HG03025 (cell line): ENCODE data around the gene ANKHD1.
A peak's percentile ranks its signal among the peaks of the same experiment; 100 is the strongest.

Experiments used
- ATAC-seq: cut with Tn5 transposase; IDR thresholded peaks from one replicate; pipeline ENCODE4 v1.9.1; 2021; ENCODE audit warnings: mild to moderate bottlenecking, moderate library complexity; ENCODE audit not compliant: unreplicated experiment, low FRiP score

The ANKHD1 gene

DNA sequence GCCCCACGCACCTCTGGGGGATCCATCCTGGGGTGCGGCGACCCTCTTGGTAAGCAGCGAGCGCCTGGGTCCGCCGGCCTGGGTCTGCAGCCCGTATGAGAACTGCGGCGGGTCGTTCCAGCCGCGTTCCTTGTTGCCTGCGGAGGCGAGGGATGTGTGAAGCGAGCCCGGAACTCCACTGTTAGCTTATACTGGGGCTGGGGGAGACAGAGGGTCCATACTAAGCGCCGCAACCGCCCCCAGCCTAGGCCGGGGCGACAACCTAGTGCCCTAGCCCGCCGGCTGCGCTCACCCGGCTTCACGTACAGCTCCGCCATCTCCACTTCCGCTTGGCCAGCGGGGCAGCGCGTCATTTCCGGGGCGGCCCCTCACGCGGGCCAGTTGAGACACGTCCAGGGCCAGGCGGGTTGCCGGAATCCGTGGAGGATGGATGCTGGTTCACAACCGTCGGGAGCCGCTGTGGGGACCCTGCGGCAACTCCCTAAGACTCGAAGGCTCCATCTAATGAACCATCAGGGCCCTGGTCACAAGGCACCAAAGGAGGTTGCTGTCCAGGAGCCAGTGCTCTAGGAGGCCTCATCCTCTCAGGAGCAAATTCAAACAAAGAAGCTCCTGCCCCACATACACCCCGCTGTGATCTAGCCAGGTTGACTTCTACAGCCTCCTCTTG is 155.6 kb downstream of the ANKHD1 start, which contains the start of gene SRA1:
Gene SRA1 (minus strand): TSS at position 338 of the 670 bp plus-strand sequence. CDS start 21 bp downstream, at position 317.
- ATAC-seq = peak; percentile 94

- ATAC-seq = no peak
These were observed 156.3 kb downstream of the ANKHD1 start for GRCh38 chr5:140557965-140558364.

DNA sequence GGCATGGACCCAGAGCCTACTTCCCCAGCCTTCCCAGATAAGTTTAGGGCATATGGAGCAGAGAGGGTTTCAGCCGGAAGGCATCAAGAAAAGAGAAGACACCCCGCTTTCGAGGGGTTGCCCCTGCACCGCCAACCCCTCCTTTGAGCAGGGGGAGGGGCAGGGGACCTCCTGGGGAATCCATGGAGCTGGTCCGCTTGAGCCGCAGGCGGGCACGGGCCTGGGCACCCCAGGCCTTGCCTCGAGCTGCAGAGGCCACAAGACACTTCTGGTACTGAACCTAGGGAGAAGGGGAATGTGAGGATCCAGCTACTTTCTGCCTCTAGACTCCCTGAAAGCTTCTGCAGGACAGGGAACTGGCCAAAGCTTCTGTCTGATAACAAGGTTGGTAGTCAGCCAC is 156.9 kb downstream of the ANKHD1 start:
- ATAC-seq = no peak

GRCh38 chr5:140560227-140560626 is 158.6 kb downstream of the ANKHD1 start:
- no peak for ATAC-seq

GRCh38 chr5:140561753-140562523 is 160.3 kb downstream of the ANKHD1 start:
- no peak for ATAC-seq

GRCh38 chr5:140563596-140563995 is 162.0 kb downstream of the ANKHD1 start:
- ATAC-seq = no peak

- peak; percentile 84 for ATAC-seq
These were observed 162.8 kb downstream of the ANKHD1 start, which contains the start of the genes APBB3 and SLC35A4 for GRCh38 chr5:140564196-140565023. Gene APBB3 (minus strand): TSS chr5:140564598. CDS start chr5:140564245, 353 bp downstream. Gene SLC35A4 (plus strand): TSS chr5:140564828. CDS start chr5:140567170, 2,342 bp downstream.

DNA sequence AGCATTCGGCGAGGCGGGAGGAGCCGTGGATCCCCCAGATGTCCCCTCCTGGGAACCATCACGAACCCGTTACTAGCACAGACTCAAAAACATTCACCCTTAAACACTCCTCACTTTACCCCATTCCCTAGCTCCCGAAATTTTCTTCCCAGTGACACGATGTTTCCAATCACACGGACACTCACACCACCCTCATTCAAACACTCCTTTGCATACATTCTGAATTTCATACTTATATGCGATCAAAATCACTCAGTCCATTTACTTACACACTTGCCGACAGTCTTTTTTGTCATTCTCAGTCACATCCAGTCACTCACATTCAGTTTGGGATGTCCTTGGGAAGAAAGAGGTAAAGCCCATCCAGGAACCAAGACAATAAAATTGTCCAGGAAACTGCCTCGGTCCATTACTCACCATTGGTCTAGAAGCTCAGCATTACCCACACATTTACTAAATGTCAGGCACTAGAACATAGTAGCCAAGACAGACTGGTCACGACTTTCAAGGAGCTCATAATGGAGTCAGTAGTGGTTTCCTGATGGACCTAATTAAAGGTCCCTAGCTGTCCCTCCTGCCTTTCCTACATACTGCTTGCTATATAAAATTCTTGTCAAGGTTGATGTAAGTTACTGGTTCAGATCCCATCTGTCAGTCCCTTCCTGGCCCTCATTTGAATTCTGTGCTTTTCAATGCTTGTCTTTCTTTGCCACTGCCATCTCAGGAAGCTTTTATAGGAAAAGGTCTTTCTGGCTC is 163.6 kb downstream of the ANKHD1 start:
- ATAC-seq = no peak

GRCh38 chr5:140565780-140566095 is 164.1 kb downstream of the ANKHD1 start:
- no peak for ATAC-seq

GRCh38 chr5:140566665-140567064 is 165.0 kb downstream of the ANKHD1 start:
- ATAC-seq = no peak

- no peak for ATAC-seq
These were observed 165.6 kb downstream of the ANKHD1 start for GRCh38 chr5:140567136-140567818.

DNA sequence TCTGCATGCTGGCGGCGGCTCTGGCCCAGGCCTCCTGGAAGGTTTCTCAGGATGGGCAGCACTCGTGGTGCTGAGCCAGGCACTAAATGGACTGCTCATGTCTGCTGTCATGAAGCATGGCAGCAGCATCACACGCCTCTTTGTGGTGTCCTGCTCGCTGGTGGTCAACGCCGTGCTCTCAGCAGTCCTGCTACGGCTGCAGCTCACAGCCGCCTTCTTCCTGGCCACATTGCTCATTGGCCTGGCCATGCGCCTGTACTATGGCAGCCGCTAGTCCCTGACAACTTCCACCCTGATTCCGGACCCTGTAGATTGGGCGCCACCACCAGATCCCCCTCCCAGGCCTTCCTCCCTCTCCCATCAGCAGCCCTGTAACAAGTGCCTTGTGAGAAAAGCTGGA is 166.2 kb downstream of the ANKHD1 start:
- no peak for ATAC-seq

GRCh38 chr5:140568443-140569063 is 166.9 kb downstream of the ANKHD1 start:
- ATAC-seq = no peak

- ATAC-seq = no peak
These were observed 167.6 kb downstream of the ANKHD1 start for GRCh38 chr5:140569197-140569596.

- no peak for ATAC-seq
These were observed 168.4 kb downstream of the ANKHD1 start for GRCh38 chr5:140570058-140570457.

GRCh38 chr5:140570488-140570887 is 168.9 kb downstream of the ANKHD1 start:
- no peak for ATAC-seq

- no peak for ATAC-seq
These were observed 169.5 kb downstream of the ANKHD1 start for GRCh38 chr5:140571105-140571504.

DNA sequence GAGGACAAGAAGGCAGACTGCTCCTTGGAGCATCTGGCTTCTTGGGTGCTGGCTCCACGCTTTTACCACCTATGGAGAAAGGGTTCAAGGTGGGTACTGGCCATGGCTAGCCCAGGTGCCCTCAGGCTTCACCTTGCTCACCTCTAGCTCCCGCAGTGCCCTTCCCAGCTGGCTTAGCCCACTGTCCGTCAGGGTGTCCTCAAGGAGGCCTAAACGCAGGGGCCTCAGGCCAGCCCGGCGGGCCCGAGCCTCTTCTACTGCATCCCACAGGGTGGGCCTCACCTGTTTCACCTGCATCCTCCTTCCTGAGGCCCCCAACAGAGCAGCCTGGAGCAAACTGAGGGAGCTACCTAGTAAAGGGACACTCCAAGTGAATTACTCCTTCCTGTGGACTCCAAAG is 172.1 kb downstream of the ANKHD1 start:
- no peak for ATAC-seq

DNA sequence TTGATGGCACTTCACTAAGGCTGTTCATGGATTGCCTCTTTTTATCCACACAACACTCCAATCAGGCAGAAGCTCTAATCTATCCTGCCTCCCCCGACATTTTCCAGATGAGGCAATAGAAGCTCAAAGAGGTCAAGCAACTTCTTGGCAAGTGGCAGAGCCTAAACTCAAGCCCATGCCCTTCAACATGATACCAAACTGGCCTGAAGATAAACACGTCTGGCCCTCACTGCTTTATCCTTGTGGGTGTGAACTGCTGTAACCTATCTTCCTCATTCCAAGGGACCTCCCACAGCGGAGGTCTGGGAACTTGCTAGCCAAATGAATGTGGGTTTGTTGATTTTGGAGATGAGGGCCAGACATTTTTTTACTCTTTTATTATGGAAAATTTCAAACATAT is 172.5 kb downstream of the ANKHD1 start:
- no peak for ATAC-seq
